GM18502 (cell line): ENCODE results near the gene TNFAIP1.
"Not testable (repeated sequence)": the region's sequence is repeated elsewhere in the genome, so short reads cannot be mapped to it uniquely, and the experiment has no call there.

Source experiments
- ATAC-seq: cut with Tn5 transposase; IDR thresholded peaks from one replicate; pipeline ENCODE4 v1.9.1; 2021; ENCODE audit warnings: mild to moderate bottlenecking; ENCODE audit not compliant: unreplicated experiment, poor library complexity

The TNFAIP1 gene

GRCh38 chr17:28335201-28335958, at the start of gene TNFAIP1, which contains the start of gene IFT20:
TNFAIP1 (plus strand) TSS chr17:28335761; CDS start chr17:28339522, 3,761 bp downstream.
IFT20 (minus strand) TSS chr17:28335472; CDS start chr17:28331985, 3,487 bp downstream.
- peak; percentile 95 for ATAC-seq

GRCh38 chr17:28285965-28286364, 49.6 kb upstream of the TNFAIP1 start:
- no peak for ATAC-seq

- ATAC-seq = no peak
Measured at GRCh38 chr17:28290703-28291102, 44.9 kb upstream of the TNFAIP1 start.

- no peak for ATAC-seq
Measured at GRCh38 chr17:28291780-28292330, 43.7 kb upstream of the TNFAIP1 start.

- ATAC-seq = not testable (repeated sequence)
Measured at GRCh38 chr17:28292878-28293277, 42.7 kb upstream of the TNFAIP1 start.

GRCh38 chr17:28293994-28294393, 41.6 kb upstream of the TNFAIP1 start:
- no peak for ATAC-seq

- no peak for ATAC-seq
Measured at GRCh38 chr17:28295677-28296578, 39.6 kb upstream of the TNFAIP1 start.

GRCh38 chr17:28298449-28298848, 37.1 kb upstream of the TNFAIP1 start:
- ATAC-seq = no peak

GRCh38 chr17:28306954-28307401, 28.6 kb upstream of the TNFAIP1 start:
- no peak for ATAC-seq

GRCh38 chr17:28313841-28314240, 21.7 kb upstream of the TNFAIP1 start:
- ATAC-seq = no peak

- no peak for ATAC-seq
Measured at GRCh38 chr17:28315846-28316705, 19.5 kb upstream of the TNFAIP1 start.

GRCh38 chr17:28317099-28317965, 18.2 kb upstream of the TNFAIP1 start:
- no peak for ATAC-seq

GRCh38 chr17:28317966-28318758, 17.4 kb upstream of the TNFAIP1 start:
- ATAC-seq = peak; percentile 11

GRCh38 chr17:28318759-28319597, 16.6 kb upstream of the TNFAIP1 start, which contains the start of gene TMEM97:
TMEM97 (plus strand) TSS chr17:28319200; CDS start chr17:28319240, 40 bp downstream.
- ATAC-seq = peak; percentile 94

GRCh38 chr17:28319598-28319935, 16.0 kb upstream of the TNFAIP1 start:
- no peak for ATAC-seq

GRCh38 chr17:28320215-28321061, 15.1 kb upstream of the TNFAIP1 start:
- ATAC-seq = no peak
